ENCODE measurements around the gene SLC7A14. TPM values are rescaled to one million over a fixed set of nuclear protein-coding genes. Genes with fewer than 3 reads are reported as not detected.

The SLC7A14 gene
- total and polyA plus RNA-seq, 10 of the 15 experiments (the other 5 are each of a cell fraction or from before 2014, with no cell fraction given) = not detected

DNA sequence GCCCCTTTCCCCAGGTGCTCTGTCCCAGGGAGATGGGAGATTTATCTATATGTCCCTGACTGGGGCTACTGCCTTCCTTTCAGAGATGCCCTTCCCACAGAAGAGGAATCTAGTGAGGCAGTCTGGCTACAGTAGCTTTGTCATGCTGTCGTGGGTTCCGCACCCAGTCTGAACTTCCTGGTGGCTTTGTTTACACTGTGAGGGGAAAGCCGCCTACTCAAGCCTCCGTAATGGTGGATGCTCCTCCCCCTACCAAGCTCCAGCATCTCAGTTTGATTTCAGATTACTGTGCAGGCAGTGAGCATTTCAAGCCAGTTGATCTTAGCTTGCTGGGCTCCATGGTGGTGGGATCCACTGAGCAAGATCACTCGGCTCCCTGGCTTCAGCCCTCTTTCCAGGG, 35.4 kb upstream of the SLC7A14 start (continued):
- TF ChIP-seq, protein P1, sequence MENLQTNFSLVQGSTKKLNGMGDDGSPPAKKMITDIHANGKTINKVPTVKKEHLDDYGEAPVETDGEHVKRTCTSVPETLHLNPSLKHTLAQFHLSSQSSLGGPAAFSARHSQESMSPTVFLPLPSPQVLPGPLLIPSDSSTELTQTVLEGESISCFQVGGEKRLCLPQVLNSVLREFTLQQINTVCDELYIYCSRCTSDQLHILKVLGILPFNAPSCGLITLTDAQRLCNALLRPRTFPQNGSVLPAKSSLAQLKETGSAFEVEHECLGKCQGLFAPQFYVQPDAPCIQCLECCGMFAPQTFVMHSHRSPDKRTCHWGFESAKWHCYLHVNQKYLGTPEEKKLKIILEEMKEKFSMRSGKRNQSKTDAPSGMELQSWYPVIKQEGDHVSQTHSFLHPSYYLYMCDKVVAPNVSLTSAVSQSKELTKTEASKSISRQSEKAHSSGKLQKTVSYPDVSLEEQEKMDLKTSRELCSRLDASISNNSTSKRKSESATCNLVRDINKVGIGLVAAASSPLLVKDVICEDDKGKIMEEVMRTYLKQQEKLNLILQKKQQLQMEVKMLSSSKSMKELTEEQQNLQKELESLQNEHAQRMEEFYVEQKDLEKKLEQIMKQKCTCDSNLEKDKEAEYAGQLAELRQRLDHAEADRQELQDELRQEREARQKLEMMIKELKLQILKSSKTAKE (IDR thresholded peaks at IDR 0.05; ENCODE audit: low read depth, poor library complexity, severe bottlenecking) = no peak
- TF ChIP-seq, protein P2, sequence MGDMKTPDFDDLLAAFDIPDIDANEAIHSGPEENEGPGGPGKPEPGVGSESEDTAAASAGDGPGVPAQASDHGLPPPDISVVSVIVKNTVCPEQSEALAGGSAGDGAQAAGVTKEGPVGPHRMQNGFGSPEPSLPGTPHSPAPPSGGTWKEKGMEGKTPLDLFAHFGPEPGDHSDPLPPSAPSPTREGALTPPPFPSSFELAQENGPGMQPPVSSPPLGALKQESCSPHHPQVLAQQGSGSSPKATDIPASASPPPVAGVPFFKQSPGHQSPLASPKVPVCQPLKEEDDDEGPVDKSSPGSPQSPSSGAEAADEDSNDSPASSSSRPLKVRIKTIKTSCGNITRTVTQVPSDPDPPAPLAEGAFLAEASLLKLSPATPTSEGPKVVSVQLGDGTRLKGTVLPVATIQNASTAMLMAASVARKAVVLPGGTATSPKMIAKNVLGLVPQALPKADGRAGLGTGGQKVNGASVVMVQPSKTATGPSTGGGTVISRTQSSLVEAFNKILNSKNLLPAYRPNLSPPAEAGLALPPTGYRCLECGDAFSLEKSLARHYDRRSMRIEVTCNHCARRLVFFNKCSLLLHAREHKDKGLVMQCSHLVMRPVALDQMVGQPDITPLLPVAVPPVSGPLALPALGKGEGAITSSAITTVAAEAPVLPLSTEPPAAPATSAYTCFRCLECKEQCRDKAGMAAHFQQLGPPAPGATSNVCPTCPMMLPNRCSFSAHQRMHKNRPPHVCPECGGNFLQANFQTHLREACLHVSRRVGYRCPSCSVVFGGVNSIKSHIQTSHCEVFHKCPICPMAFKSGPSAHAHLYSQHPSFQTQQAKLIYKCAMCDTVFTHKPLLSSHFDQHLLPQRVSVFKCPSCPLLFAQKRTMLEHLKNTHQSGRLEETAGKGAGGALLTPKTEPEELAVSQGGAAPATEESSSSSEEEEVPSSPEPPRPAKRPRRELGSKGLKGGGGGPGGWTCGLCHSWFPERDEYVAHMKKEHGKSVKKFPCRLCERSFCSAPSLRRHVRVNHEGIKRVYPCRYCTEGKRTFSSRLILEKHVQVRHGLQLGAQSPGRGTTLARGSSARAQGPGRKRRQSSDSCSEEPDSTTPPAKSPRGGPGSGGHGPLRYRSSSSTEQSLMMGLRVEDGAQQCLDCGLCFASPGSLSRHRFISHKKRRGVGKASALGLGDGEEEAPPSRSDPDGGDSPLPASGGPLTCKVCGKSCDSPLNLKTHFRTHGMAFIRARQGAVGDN (IDR thresholded peaks at IDR 0.05) = no peak
- TF ChIP-seq MEF2A (IDR thresholded peaks at IDR 0.05; ENCODE audit: insufficient read depth, low read depth, low read length) (no peak), CBFB (IDR thresholded peaks at IDR 0.05; ENCODE audit: low read depth) (no peak), IRF4 (IDR thresholded peaks at IDR 0.05; ENCODE audit: low read depth, low read length) (no peak)
- TF ChIP-seq, protein P3, sequence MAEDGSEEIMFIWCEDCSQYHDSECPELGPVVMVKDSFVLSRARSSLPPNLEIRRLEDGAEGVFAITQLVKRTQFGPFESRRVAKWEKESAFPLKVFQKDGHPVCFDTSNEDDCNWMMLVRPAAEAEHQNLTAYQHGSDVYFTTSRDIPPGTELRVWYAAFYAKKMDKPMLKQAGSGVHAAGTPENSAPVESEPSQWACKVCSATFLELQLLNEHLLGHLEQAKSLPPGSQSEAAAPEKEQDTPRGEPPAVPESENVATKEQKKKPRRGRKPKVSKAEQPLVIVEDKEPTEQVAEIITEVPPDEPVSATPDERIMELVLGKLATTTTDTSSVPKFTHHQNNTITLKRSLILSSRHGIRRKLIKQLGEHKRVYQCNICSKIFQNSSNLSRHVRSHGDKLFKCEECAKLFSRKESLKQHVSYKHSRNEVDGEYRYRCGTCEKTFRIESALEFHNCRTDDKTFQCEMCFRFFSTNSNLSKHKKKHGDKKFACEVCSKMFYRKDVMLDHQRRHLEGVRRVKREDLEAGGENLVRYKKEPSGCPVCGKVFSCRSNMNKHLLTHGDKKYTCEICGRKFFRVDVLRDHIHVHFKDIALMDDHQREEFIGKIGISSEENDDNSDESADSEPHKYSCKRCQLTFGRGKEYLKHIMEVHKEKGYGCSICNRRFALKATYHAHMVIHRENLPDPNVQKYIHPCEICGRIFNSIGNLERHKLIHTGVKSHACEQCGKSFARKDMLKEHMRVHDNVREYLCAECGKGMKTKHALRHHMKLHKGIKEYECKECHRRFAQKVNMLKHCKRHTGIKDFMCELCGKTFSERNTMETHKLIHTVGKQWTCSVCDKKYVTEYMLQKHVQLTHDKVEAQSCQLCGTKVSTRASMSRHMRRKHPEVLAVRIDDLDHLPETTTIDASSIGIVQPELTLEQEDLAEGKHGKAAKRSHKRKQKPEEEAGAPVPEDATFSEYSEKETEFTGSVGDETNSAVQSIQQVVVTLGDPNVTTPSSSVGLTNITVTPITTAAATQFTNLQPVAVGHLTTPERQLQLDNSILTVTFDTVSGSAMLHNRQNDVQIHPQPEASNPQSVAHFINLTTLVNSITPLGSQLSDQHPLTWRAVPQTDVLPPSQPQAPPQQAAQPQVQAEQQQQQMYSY (CRISPR knock-in tag; IDR thresholded peaks at IDR 0.05) = no peak
- TF ChIP-seq, protein P4, sequence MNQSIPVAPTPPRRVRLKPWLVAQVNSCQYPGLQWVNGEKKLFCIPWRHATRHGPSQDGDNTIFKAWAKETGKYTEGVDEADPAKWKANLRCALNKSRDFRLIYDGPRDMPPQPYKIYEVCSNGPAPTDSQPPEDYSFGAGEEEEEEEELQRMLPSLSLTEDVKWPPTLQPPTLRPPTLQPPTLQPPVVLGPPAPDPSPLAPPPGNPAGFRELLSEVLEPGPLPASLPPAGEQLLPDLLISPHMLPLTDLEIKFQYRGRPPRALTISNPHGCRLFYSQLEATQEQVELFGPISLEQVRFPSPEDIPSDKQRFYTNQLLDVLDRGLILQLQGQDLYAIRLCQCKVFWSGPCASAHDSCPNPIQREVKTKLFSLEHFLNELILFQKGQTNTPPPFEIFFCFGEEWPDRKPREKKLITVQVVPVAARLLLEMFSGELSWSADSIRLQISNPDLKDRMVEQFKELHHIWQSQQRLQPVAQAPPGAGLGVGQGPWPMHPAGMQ (IDR thresholded peaks at IDR 0.05; ENCODE audit: borderline replicate concordance) = no peak
